ENCODE measurements around the gene CNTNAP2.

DNA sequence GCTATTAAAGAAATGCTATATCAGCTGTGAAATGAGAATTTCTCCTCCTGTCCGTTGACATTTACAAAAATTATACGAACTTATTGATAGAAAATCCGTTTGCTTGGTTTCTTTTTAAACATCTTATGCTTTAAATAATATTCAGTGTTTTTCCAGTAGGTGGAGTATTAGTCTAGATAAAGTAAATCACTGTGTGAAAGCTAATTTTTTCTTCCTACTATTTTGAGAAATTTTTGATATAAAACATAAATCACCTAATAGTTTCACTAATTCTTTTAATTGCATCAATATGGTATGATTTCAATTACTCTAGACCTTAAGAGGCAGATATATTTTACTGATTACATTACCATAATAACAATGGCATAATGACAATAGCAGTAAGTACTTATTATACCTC lies 2138.7 kb downstream of the CNTNAP2 start:
- TF ChIP-seq, protein P1, sequence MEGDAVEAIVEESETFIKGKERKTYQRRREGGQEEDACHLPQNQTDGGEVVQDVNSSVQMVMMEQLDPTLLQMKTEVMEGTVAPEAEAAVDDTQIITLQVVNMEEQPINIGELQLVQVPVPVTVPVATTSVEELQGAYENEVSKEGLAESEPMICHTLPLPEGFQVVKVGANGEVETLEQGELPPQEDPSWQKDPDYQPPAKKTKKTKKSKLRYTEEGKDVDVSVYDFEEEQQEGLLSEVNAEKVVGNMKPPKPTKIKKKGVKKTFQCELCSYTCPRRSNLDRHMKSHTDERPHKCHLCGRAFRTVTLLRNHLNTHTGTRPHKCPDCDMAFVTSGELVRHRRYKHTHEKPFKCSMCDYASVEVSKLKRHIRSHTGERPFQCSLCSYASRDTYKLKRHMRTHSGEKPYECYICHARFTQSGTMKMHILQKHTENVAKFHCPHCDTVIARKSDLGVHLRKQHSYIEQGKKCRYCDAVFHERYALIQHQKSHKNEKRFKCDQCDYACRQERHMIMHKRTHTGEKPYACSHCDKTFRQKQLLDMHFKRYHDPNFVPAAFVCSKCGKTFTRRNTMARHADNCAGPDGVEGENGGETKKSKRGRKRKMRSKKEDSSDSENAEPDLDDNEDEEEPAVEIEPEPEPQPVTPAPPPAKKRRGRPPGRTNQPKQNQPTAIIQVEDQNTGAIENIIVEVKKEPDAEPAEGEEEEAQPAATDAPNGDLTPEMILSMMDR (conservative IDR thresholded peaks at IDR 0.05), result peak; percentile 73
- TF ChIP-seq ZFX (IDR thresholded peaks at IDR 0.05), result no peak

Data from C4-2B (cell line).